ENCODE data around the gene SAMD3.
"Not testable (repeated sequence)": the region's sequence is repeated elsewhere in the genome, so short reads cannot be mapped to it uniquely, and the experiment has no call there.

Gene SAMD3, protein sequence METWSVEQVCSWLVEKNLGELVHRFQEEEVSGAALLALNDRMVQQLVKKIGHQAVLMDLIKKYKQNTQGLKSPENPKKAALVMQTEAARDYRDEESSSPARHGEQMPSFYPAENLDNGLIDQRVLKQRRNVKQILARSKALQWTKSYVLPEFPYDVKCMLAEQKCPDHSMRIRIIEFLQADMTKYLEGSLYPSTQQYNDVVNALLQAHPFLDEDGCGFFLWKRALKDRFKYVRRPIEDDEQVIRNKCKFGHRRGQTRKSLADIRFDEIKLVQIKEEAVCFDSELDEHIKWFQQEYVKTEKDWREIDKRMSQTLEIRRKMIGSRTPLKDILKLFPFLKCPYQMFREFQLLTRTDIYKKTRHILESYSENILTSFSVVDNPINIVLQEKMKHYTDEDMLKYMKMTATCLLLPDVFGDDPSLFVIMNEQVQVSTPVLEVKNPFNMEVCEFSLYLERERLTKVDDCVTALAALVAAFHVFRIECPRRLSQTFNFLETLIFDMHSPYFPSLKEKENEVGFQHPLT

DNA sequence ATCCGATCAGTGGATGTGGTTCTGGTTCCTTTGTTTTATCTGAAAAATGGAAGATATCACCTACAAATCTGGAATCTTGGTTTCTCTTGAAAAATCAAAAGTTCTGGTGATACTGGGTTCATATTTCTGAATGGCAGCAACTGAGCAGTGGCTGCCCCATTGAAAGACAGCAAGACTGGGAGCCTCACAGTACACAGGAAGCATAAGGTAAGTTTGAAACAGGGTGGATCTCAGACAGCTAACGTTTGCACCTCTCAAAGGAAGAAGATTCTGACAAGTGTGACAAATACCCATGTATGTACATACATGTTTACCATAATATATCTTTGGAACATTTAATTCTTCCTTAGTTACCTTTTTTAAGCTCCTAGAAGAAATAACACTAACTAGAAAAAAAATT lies at the start of gene SAMD3:
Gene SAMD3 (minus strand): TSS at position 177 of the 400 bp plus-strand sequence. CDS start 7,678 bp downstream, outside the sequence.
- TF ChIP-seq, protein P1, sequence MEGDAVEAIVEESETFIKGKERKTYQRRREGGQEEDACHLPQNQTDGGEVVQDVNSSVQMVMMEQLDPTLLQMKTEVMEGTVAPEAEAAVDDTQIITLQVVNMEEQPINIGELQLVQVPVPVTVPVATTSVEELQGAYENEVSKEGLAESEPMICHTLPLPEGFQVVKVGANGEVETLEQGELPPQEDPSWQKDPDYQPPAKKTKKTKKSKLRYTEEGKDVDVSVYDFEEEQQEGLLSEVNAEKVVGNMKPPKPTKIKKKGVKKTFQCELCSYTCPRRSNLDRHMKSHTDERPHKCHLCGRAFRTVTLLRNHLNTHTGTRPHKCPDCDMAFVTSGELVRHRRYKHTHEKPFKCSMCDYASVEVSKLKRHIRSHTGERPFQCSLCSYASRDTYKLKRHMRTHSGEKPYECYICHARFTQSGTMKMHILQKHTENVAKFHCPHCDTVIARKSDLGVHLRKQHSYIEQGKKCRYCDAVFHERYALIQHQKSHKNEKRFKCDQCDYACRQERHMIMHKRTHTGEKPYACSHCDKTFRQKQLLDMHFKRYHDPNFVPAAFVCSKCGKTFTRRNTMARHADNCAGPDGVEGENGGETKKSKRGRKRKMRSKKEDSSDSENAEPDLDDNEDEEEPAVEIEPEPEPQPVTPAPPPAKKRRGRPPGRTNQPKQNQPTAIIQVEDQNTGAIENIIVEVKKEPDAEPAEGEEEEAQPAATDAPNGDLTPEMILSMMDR (conservative IDR thresholded peaks at IDR 0.05; ENCODE audit: low read depth, low read length): no peak
- DNase-seq (ENCODE audit: low read depth): no peak
- H3K4me3 ChIP-seq (ENCODE audit: low read length): no peak within 1 kb of the TSS

DNA sequence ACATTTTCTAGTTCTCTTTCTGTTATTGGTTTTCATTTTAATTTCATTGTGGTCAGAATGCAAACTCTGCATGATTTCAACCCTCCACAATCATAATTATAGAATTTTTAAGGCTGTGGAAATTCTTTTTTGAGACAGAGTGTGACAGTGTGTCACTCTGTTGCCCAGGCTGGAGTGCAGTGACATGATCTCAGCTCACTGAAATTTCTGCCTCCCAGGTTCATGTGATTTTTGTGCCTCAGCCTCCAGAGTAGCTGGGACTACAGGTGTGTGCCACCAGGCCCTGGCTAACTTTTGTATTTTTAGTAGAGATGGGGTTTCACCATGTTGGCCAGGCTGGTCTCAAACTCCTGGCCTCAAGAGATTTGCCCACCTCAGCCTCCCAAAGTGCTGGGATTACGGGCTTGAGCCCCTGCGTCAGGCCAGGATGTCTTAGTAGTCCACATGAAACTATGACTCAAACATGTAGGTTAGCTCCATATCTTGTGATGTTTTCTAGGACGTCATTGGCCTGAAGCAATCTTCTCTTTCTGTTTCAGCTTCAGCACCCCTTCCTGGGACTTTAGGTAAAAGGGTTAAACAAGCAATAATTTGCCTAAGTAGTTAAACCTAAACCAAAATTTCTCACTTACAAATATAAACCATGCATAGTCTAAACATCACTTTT lies 47.4 kb upstream of the SAMD3 start:
- no peak overlapping the region for H3K4me3 ChIP-seq (ENCODE audit: low read length)
- no peak for DNase-seq (ENCODE audit: low read depth)
- TF ChIP-seq, protein P1 (conservative IDR thresholded peaks at IDR 0.05; ENCODE audit: low read depth, low read length): no peak

DNA sequence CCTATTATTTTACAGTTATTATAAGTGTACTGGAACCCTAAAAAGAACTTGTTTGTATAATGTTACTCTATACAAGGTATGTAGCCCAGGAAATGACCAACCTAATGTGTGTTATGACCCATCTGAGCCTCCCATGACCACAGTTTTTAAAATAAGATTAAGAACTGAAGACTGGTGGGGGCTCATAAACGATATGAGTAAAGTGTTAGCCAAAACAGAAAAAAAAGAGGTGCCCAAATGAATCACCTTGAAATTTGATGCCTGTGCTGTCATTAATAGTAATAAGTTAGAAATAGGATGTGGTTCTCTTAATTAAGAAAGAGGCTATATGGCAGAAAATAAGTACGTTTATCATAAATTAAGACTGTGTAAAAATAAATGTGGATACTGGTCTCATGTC lies 42.8 kb upstream of the SAMD3 start:
- DNase-seq (ENCODE audit: low read depth); H3K4me3 ChIP-seq (ENCODE audit: low read length): not testable (repeated sequence)

DNA sequence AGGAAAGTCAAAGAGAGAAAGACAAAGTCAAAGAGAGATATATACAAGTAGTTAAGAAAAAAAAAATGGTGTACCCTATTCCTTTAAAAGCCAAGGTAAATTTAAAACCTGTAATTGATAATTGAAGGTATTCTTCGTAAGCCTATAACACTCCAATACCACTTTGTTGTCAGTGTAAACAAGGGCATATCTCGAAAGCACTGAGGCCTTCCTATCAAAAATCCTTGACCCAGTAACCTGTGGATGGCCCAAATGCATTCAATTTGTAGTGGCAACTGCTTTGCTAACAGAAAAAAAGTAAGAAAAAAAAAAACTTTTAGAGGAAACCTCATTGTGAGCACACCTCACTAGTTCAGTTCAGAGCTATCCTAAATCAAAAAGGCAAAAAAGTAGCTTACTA lies 39.3 kb upstream of the SAMD3 start:
- H3K4me3 ChIP-seq (ENCODE audit: low read length): no peak overlapping the region
- TF ChIP-seq, protein P1 (conservative IDR thresholded peaks at IDR 0.05; ENCODE audit: low read depth, low read length): no peak
- no peak for DNase-seq (ENCODE audit: low read depth)

DNA sequence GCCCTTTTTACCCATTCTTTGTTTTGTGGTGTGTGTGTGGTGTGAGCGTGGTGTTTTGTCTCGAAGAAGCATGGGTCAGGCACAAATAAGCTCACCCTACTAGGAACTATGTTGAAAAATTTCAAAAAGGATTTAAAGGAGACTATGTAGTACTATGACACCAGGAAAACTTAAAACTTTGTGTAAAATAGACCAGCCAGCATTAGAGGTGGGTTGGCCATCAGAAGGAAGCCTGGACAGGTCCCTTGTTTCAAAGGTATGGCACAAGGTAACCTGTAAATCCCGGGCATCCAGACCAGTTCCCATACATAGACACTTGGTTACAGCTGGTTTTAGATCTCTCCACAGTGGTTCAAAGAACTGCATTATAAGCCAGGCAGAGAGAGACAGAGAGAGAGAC lies 38.8 kb upstream of the SAMD3 start:
- H3K4me3 ChIP-seq (ENCODE audit: low read length); DNase-seq (ENCODE audit: low read depth): not testable (repeated sequence)

DNA sequence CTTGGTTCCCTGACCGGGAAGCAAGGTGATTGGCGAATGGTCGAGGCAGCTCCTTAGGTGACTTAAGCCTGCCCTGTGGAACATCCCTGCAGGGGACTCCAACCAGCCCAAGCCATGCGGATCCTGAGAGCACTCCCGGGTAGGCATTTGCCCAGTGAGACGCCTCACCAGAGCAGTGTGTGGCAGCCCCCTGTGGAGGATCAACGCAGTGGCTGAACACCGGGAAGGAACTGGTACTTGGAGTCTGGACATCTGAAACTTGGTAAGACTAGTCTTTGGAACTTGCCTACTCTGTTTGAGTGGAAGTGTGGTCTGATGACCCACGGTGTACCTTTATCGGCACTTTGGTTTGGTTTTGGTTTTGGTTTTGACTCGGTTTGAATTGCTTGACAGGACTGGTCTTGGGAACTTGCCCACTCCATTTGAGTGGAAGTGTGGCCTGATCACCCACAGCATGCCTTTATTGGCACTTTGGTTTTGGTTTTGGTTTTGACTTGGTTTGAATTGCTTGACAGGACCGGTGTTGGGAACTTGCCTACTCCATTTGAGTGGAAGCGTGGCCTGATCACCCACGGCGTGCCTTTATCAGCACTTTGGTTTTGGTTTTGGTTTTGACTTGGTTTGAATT lies 38.0 kb upstream of the SAMD3 start:
- DNase-seq (ENCODE audit: low read depth): not testable (repeated sequence)

DNA sequence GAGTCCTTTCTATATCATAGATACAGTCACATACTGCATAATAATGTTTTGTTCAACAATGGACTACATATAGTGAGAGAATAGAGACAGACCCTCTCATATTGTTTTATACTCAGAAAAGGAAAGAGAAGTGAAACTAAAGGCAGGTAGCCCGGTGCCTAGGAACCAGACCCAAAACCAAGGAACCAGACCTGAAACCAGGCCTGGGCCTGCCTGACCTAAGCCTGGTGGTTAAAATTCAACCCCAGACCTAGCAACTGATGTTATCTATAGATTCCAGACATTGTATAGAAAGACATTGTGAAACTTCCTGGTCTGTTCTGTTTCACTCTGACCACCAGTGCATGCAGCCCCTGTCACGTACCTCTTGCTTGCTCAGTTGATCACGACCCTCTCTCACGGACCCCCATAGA lies 37.3 kb upstream of the SAMD3 start:
- H3K4me3 ChIP-seq (ENCODE audit: low read length); DNase-seq (ENCODE audit: low read depth): not testable (repeated sequence)

More for the DNA sequence above, 38.0 kb upstream of the SAMD3 start:
- not testable (repeated sequence) for H3K4me3 ChIP-seq (ENCODE audit: low read length)

DNA sequence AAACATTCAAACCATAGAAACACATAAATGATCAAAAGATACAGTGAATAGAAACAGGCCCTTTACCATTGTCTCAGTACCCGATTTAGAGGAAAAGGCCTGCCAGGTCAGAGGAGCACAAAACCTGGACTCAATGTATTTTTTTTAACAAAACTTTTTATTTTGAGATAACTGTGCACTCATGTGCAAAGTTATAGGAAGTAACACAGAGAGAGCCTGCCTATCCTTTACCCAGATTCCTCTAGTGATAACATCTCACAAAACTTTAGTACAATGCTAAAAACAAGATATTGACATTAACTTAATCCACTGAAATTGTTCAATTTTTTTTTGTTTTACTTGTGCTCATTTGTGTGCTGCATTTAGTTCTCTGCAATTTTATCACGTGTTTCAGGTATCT lies 36.8 kb upstream of the SAMD3 start:
- no peak overlapping the region for H3K4me3 ChIP-seq (ENCODE audit: low read length)
- TF ChIP-seq, protein P1 (conservative IDR thresholded peaks at IDR 0.05; ENCODE audit: low read depth, low read length): no peak
- no peak for DNase-seq (ENCODE audit: low read depth)

DNA sequence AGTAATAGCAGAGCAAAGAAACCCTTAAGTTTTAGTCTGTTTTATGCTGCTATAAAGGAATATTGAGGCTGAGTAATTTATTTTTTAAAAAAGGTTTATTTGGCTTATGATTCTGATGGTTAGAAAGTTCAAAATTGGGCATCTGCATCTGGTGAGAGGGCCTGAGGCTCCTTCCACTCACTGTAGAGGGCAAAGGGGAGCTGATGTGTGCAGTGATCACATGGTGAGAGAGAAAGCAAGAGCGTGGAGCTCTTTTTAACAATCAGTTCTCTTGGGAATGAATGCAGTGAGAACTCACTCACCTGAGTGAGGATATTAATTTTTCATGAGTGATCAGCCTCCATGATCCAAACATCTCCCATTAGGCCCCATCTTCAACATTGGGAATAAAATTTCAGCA lies 36.4 kb upstream of the SAMD3 start:
- no peak for DNase-seq (ENCODE audit: low read depth)
- TF ChIP-seq, protein P1 (conservative IDR thresholded peaks at IDR 0.05; ENCODE audit: low read depth, low read length): no peak
- no peak overlapping the region for H3K4me3 ChIP-seq (ENCODE audit: low read length)

All from retinal pigment epithelial cell (primary cell).